GM18868 (cell line): Measurements from ENCODE around the gene PHKG2.
"Not testable (repeated sequence)": the region's sequence is repeated elsewhere in the genome, so short reads cannot be mapped to it uniquely, and the experiment has no call there.

ENCODE experiments used
- ATAC-seq: cut with Tn5 transposase; IDR thresholded peaks from one replicate; pipeline ENCODE4 v1.9.1; 2021; ENCODE audit warnings: mild to moderate bottlenecking, moderate library complexity; ENCODE audit not compliant: unreplicated experiment

Gene PHKG2, protein sequence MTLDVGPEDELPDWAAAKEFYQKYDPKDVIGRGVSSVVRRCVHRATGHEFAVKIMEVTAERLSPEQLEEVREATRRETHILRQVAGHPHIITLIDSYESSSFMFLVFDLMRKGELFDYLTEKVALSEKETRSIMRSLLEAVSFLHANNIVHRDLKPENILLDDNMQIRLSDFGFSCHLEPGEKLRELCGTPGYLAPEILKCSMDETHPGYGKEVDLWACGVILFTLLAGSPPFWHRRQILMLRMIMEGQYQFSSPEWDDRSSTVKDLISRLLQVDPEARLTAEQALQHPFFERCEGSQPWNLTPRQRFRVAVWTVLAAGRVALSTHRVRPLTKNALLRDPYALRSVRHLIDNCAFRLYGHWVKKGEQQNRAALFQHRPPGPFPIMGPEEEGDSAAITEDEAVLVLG

DNA sequence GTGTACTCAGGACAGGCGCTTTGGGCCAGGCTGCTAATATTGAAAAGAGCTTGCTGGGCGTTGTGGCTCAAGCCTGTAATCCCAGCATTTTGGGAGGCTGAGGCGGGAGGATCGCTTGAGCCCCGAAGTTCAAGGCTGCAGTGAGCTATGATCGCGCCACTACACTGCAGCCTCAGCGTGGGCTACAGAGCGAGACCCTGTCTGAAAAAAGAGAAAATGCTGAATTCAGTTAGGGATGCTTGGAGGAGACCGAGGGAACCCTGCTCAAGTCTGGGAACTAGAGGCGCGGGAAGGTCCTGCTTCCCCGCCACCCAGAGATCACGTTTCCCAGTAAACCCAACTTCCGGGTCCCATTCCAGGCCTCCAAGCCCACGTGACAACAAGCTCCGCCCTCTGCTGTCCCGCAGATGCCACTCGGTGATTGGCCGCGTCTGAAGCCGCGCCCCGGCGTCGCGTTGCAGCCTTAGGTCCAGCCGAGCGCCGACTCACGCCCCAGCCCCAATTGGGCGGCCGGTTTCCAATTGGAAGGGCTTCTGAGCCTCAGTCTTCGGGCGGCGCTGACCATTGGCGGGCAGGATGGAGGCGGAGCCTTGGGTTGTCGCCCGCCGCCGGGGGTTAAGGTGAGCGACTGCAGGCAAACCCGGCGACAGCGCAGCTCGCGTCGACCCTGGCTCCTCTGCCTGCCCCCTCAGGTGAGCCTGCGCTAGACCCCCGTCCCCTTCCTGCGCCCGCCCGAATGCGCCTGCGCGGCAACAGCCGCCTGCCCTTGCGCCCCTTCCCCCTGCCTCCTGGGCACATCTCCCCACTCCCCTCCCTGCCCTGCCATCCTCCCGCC lies at the start of gene PHKG2:
Gene PHKG2, plus strand, starts transcription at position 627 of the 835 bp plus-strand sequence. CDS start 396 bp downstream, outside the sequence.
- peak; percentile 98 for ATAC-seq

- ATAC-seq: peak; percentile 26
These were observed 49.2 kb upstream of the PHKG2 start, which contains the start of gene SRCAP for GRCh38 chr16:30698816-30699614. Gene SRCAP (plus strand): TSS chr16:30699171. CDS start chr16:30700825, 1,654 bp downstream.

DNA sequence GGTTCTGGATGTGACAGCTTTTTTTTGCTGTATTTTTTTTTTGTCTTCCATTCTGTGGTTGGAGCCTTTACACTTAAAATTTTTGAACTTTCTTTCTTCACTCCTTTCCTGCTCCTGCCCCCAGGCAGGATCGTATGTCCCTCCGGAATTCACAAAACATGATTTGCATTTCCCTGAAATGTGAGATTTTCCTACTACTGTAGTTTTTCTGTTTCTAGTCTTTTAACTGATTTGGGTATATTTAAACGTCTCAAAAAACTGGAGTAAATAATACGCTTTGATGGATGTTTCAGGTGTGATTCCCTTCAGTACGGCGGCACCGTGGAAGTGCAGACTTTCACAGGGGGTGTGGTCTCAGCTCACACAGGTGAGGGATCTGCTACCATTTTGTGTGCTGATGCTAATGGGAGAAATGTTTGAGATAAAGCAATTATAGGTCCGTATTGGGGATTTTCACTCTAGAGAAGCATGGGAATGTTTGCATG lies 48.6 kb upstream of the PHKG2 start:
- ATAC-seq: no peak

- no peak for ATAC-seq
These were observed 47.7 kb upstream of the PHKG2 start for GRCh38 chr16:30700491-30700890.

DNA sequence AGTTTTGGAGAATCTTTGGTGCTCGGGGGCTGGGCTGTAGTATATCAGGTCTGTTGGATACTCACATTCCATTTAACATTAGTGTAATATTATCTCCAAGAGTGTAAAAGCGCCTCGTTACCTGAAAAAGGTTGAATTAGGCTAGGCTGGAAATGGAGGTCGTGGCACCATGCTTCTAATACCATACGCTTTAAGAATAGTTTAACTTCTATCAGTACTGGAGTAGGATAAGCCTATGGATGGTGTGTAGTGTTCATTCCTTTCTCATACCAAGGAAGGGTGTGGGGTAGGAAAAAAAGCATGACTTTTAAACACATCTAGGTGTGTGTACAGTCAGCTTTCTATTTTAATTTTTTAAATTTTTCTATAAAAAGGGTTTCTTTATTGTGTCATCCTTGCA lies 47.3 kb upstream of the PHKG2 start:
- ATAC-seq: no peak

- not testable (repeated sequence) for ATAC-seq
These were observed 45.2 kb upstream of the PHKG2 start for GRCh38 chr16:30703071-30703470.

- ATAC-seq: no peak
These were observed 44.3 kb upstream of the PHKG2 start for GRCh38 chr16:30703971-30704370.

DNA sequence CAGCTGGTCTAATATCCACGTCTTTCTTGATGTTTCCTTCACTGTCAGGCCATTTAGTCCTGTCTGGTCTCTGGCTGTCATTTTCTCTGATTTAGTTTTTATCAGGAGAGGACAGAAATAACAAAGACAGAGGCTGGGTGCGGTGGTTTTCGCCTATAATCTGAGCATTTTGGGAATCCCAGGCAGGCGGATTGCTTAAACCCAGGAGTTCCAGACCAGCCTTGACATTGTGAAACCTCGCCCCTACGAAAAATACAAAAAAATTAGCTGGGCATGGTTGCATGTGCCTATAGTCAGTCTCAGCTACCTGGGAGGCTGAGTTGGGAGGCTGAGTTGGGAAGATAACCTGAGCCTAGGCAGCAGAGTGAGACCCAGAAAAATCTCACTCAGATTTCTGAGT lies 42.2 kb upstream of the PHKG2 start:
- no peak for ATAC-seq

DNA sequence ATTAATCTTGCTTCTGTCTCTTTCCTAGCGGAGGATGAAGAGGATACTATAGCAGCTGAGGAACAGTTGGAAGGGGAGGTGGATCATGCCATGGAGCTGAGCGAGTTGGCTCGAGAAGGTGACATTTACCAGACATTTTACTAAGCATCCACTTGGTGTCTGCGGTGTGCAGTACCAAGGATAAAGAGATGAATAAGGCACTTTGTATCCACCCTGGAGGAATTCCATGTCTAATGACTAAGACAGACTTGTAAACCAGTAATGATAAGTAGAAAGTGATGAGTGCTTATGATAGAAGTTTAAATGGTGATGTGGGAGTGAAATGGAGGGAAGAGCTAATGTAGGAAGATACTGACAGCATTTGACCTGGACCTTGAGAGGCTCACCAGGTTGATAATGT lies 37.3 kb upstream of the PHKG2 start:
- ATAC-seq: no peak

GRCh38 chr16:30711712-30712111 lies 36.5 kb upstream of the PHKG2 start:
- ATAC-seq: no peak

DNA sequence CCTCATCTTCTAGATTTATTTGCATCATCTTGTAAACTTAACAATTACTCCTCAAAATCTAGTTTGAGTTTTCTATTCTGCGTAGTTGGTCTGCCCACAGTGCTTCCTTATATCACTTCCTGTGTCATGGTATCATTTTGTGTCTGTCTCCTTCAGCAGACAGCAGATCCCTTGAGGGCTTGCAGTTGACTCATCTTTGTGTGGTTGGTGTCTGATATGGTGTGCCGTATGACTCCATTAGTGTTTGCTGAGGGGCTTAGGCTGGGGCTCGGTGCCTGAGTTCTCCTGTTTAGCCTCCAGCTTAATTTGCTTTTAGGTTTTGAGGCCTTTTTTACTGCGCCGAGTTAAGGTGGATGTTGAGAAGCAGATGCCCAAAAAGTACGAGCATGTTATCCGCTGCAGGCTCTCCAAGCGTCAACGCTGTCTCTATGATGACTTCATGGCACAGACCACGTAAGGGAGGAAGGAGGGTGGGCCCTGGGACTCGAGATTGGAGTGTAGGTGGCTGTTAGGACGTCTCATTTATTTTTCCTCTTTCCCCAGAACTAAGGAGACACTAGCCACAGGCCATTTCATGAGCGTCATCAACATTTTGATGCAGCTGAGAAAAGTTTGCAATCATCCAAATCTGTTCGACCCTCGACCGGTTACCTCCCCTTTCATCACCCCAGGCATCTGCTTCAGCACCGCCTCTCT lies 32.3 kb upstream of the PHKG2 start:
- ATAC-seq: no peak

- no peak for ATAC-seq
These were observed 28.1 kb upstream of the PHKG2 start for GRCh38 chr16:30720086-30720485.

GRCh38 chr16:30720694-30721093 lies 27.5 kb upstream of the PHKG2 start:
- no peak for ATAC-seq

- ATAC-seq: no peak
These were observed 27.1 kb upstream of the PHKG2 start for GRCh38 chr16:30721167-30721566.

- no peak for ATAC-seq
These were observed 26.6 kb upstream of the PHKG2 start for GRCh38 chr16:30721606-30722005.

- ATAC-seq: no peak
These were observed 25.8 kb upstream of the PHKG2 start for GRCh38 chr16:30722443-30722842.

DNA sequence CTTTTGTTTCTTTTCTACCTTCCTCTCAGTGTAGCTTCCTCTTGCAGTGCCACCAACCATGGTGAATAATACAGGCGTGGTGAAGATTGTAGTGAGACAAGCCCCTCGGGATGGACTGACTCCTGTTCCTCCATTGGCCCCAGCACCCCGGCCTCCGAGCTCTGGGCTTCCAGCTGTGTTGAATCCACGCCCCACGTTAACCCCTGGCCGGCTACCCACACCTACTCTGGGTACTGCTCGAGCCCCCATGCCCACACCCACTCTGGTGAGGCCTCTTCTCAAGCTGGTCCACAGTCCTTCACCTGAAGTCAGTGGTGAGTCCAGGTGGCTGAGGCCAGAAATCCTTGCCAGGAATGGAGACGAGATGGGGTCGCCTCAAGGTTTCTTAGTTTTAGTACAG lies 25.3 kb upstream of the PHKG2 start:
- no peak for ATAC-seq

DNA sequence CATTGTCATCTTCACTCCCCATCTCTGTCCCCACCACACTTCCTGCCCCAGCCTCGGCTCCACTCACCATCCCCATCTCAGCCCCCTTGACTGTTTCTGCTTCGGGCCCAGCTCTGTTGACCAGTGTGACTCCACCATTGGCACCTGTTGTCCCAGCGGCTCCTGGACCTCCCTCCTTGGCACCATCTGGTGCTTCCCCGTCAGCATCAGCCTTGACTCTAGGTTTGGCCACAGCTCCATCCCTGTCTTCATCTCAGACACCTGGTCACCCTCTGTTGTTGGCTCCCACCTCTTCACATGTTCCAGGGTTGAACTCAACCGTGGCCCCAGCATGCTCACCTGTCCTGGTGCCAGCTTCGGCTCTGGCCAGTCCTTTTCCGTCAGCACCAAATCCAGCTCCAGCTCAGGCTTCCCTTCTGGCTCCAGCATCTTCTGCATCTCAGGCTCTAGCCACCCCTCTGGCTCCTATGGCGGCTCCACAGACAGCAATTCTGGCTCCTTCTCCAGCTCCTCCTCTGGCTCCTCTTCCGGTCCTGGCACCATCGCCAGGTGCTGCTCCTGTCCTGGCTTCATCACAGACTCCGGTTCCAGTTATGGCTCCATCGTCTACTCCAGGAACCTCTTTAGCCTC lies 24.4 kb upstream of the PHKG2 start:
- ATAC-seq: no peak

DNA sequence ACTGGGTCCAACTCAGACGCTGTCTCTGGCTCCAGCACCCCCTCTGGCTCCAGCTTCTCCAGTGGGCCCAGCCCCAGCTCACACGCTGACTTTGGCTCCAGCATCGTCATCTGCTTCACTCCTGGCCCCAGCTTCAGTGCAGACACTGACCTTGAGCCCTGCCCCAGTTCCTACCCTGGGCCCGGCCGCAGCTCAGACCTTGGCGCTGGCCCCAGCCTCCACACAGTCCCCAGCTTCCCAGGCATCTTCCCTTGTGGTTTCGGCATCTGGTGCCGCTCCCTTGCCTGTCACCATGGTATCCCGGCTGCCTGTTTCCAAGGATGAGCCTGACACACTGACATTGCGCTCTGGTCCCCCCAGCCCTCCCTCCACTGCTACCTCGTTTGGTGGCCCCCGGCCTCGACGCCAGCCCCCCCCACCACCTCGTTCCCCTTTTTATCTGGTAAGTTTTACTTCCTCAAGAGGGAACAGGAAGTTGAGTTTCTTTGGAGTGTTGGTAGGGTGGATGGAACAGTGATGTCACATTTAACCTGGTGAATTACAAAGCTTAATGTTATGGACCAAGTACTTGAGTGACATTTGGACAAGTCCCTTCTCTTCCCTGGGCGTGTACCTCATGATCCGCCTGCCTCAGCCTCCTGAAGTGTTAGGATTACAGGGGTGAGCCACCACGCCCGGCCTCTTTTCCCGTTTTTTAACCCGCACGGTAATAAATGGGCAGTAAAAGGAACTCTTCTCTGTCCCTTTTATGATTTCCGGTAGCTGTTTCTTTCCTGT lies 23.4 kb upstream of the PHKG2 start:
- no peak for ATAC-seq
